GM19193 (cell line): Measurements from ENCODE around the gene CELF5.

ENCODE experiments used
- POLR2A ChIP-seq: IDR thresholded peaks from 4 replicates; pipeline ENCODE4 v1.6.1; 2011; ENCODE audit not compliant: insufficient read depth, insufficient read length; ENCODE audit errors: extremely low read depth

Gene CELF5

GRCh38 chr19:3343619-3344502 is 119.4 kb downstream of the CELF5 start:
- TF ChIP-seq POLR2A, result no peak

- no peak for TF ChIP-seq POLR2A
These were observed 120.4 kb downstream of the CELF5 start for GRCh38 chr19:3344608-3345598.

DNA sequence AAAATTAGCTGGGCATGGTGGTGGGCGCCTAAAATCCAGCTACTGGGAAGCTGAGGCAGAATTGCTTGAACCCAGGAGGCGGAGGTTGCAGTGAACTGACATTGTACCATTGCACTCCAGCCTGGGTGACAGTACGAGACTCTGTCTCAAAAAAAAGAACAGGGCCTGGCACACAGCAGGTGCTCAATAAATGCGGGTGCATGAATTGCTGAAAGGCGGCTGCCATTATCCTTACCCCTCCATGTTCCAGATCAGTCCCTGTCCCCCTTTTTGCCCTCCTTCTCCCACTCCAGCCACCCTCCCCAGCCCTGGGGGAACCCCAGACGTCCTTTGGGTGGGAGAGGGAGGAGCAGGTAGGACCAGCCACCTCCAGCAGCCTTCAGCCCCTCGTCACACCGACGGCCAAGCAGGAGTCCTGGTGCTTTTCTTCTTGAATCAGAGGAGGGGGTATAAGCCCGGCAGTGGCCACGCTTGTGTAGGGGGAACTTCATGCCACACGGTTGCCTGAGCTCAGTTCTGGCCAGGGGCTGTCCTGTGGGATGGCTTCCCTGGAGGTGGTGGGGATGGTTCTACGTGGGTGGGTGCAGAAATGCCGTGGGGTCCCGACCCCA is 121.5 kb downstream of the CELF5 start:
- no peak for TF ChIP-seq POLR2A
